ENCODE data around the gene PUS10.

The PUS10 gene

DNA sequence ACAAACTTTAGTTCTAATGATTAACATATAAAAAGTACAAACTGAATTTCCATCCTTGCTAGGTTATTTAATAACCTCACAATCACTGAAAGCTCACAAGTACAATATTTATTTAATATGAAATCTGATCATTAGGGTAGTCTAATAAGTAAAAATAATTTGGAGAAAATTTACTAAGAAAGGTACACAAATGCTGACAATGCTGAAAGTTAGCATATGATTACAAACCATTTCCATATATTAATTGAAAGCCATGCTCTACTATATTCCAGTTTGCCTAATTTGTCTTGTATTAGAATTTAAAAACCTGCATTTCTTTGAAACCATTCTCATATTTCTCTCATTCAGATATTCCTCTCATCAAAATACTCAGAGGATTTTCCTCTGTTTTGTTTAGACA lies 8.7 kb downstream of the PUS10 start:
- Histone ChIP-seq H3K27ac (replicated peaks; ENCODE audit: low read length) (no peak overlapping the region), H3K36me3 (replicated peaks in 1 of 2; ENCODE audit: control insufficient read depth in 2 of 2, insufficient read depth in 2 of 2, low read length in 2 of 2) (no peaks in the 10 kb centered on the region), H3K14ac (ENCODE audit: low read length) (no peak overlapping the region), H4K91ac (ENCODE audit: low read depth, low read length, poor library complexity) (no peak overlapping the region), H3K27me3 (ENCODE audit: control insufficient read depth in 3 of 3, insufficient read depth in 3 of 3, low read depth in 1 of 3, low read length in 3 of 3) (no peaks in the 10 kb centered on the region), H3K9me3 (replicated peaks in 1 of 2; ENCODE audit: control insufficient read depth in 2 of 2, insufficient read depth in 1 of 2, low read depth in 1 of 2, low read length in 2 of 2) (no peaks in the 10 kb centered on the region), H3K4ac (ENCODE audit: low read length) (no peak overlapping the region), H3K23ac (ENCODE audit: low read depth, low read length, poor library complexity) (no peak overlapping the region), H4K8ac (ENCODE audit: low read depth, low read length) (no peak overlapping the region), H2AFZ (ENCODE audit: low read length) (no peak overlapping the region), H2BK5ac (ENCODE audit: low read length) (no peak overlapping the region), H2BK12ac (ENCODE audit: low read length) (no peak overlapping the region), H3K18ac (ENCODE audit: low read length) (no peak overlapping the region), H3K9ac (ENCODE audit: low read depth, low read length, poor library complexity) (no peak overlapping the region), H3K79me1 (ENCODE audit: low read depth, low read length) (no peaks in the 10 kb centered on the region), H2BK120ac (ENCODE audit: low read depth, low read length) (no peak overlapping the region), H2BK15ac (ENCODE audit: low read length) (no peak overlapping the region), H3K4me2 (ENCODE audit: insufficient read depth, low read length, poor library complexity, severe bottlenecking) (no peak overlapping the region), H2AK5ac (ENCODE audit: low read depth, low read length) (no peak overlapping the region), H3K4me1 (ENCODE audit: control insufficient read depth in 2 of 2, insufficient read depth in 1 of 2, low read depth in 1 of 2, low read length in 2 of 2) (no peaks in the 10 kb centered on the region), H3K4me3 (ENCODE audit: low read length in 2 of 2) (no peak overlapping the region)
- DNase-seq (ENCODE audit: low spot score): no peak

DNA sequence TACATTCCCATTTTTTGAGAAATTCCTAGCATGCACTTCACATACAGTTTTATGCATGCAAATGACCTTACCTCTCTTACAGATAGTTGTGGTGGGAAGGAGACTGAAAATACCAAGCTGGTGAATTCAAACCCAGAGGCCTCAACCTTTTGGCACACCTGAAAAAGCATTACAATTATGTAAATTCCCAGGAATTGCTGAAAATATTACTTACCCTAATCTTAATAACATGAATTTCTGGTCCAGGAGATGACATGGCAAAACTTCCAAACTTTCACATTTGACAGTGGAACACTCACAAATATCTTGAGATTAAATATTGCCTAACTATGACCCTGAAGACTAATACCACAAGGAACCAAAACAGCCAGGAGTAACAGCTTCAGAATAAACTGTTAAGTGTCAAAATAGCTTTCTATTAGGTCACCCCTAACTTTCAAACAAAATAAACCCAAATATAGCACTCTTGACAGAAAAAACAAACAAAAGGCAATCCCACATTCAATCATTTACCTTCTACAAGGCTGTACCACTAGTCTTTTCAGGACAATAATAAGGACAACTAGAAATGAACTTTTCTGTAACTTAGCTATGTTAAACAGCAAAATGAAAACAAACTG lies 11.5 kb downstream of the PUS10 start:
- no peak for DNase-seq (ENCODE audit: low spot score)
- Histone ChIP-seq H3K27me3 (ENCODE audit: control insufficient read depth in 3 of 3, insufficient read depth in 3 of 3, low read depth in 1 of 3, low read length in 3 of 3) (no peaks in the 10 kb centered on the region), H3K9me3 (replicated peaks in 1 of 2; ENCODE audit: control insufficient read depth in 2 of 2, insufficient read depth in 1 of 2, low read depth in 1 of 2, low read length in 2 of 2) (no peaks in the 10 kb centered on the region), H3K4me3 (ENCODE audit: low read length in 2 of 2) (no peak overlapping the region), H2BK120ac (ENCODE audit: low read depth, low read length) (no peak overlapping the region), H3K27ac (replicated peaks; ENCODE audit: low read length) (no peak overlapping the region), H2AFZ (ENCODE audit: low read length) (no peak overlapping the region), H3K4me1 (ENCODE audit: control insufficient read depth in 2 of 2, insufficient read depth in 1 of 2, low read depth in 1 of 2, low read length in 2 of 2) (no peaks in the 10 kb centered on the region), H2BK12ac (ENCODE audit: low read length) (no peak overlapping the region), H3K14ac (ENCODE audit: low read length) (no peak overlapping the region), H4K8ac (ENCODE audit: low read depth, low read length) (no peak overlapping the region), H3K4me2 (ENCODE audit: insufficient read depth, low read length, poor library complexity, severe bottlenecking) (no peak overlapping the region), H2BK15ac (ENCODE audit: low read length) (no peak overlapping the region), H2BK5ac (ENCODE audit: low read length) (no peak overlapping the region), H3K18ac (ENCODE audit: low read length) (no peak overlapping the region), H3K79me1 (ENCODE audit: low read depth, low read length) (no peaks in the 10 kb centered on the region), H3K36me3 (replicated peaks in 1 of 2; ENCODE audit: control insufficient read depth in 2 of 2, insufficient read depth in 2 of 2, low read length in 2 of 2) (no peaks in the 10 kb centered on the region), H3K23ac (ENCODE audit: low read depth, low read length, poor library complexity) (no peak overlapping the region), H4K91ac (ENCODE audit: low read depth, low read length, poor library complexity) (no peak overlapping the region), H2AK5ac (ENCODE audit: low read depth, low read length) (no peak overlapping the region), H3K9ac (ENCODE audit: low read depth, low read length, poor library complexity) (no peak overlapping the region), H3K4ac (ENCODE audit: low read length) (no peak overlapping the region)

DNA sequence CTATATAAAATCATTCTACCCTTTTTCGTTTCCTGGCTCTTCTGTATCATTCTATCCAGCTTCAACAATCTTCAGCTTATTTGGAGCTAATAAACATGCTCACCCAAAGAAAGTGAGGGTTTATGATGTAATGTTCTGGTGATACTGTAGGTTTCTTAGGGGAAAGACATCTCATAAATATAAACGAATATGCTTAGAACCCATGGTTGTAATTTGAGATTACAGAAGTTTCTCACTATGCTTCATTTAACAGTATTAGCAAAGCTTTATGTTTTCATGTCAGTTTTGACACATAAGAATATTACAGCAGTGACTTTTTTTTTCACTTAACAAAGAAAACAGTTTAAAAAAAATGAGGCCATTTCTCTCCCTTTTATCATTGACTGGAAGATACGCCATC lies 12.3 kb downstream of the PUS10 start:
- H3K36me3 ChIP-seq (replicated peaks in 1 of 2; ENCODE audit: control insufficient read depth in 2 of 2, insufficient read depth in 2 of 2, low read length in 2 of 2): no peaks in the 10 kb centered on the region
- WGBS, 2 donors (ENCODE audit: extremely low coverage in 2 of 2, insufficient read length in 2 of 2, insufficient replicate concordance in 1 of 2): no CpG with 5 or more reads among the region's 3 CpGs
- no peak overlapping the region for H4K91ac ChIP-seq (ENCODE audit: low read depth, low read length, poor library complexity)
- H2AK5ac ChIP-seq (ENCODE audit: low read depth, low read length): no peak overlapping the region
- no peak overlapping the region for H3K18ac ChIP-seq (ENCODE audit: low read length)
- H3K4me2 ChIP-seq (ENCODE audit: insufficient read depth, low read length, poor library complexity, severe bottlenecking): no peak overlapping the region
- H3K27ac ChIP-seq (replicated peaks; ENCODE audit: low read length): no peak overlapping the region
- no peak overlapping the region for H2BK5ac ChIP-seq (ENCODE audit: low read length)
- H2AFZ ChIP-seq (ENCODE audit: low read length): no peak overlapping the region
- no peak overlapping the region for H2BK12ac ChIP-seq (ENCODE audit: low read length)
- no peaks in the 10 kb centered on the region for H3K79me1 ChIP-seq (ENCODE audit: low read depth, low read length)
- H3K9ac ChIP-seq (ENCODE audit: low read depth, low read length, poor library complexity): no peak overlapping the region
- no peak overlapping the region for H2BK15ac ChIP-seq (ENCODE audit: low read length)
- no peaks in the 10 kb centered on the region for H3K27me3 ChIP-seq (ENCODE audit: control insufficient read depth in 3 of 3, insufficient read depth in 3 of 3, low read depth in 1 of 3, low read length in 3 of 3)
- H3K9me3 ChIP-seq (replicated peaks in 1 of 2; ENCODE audit: control insufficient read depth in 2 of 2, insufficient read depth in 1 of 2, low read depth in 1 of 2, low read length in 2 of 2): no peaks in the 10 kb centered on the region
- no peak for DNase-seq (ENCODE audit: low spot score)
- H3K4me3 ChIP-seq (ENCODE audit: low read length in 2 of 2): no peak overlapping the region
- H3K14ac ChIP-seq (ENCODE audit: low read length): no peak overlapping the region
- no peak overlapping the region for H3K4ac ChIP-seq (ENCODE audit: low read length)
- no peak overlapping the region for H2BK120ac ChIP-seq (ENCODE audit: low read depth, low read length)
- no peak overlapping the region for H4K8ac ChIP-seq (ENCODE audit: low read depth, low read length)
- no peaks in the 10 kb centered on the region for H3K4me1 ChIP-seq (ENCODE audit: control insufficient read depth in 2 of 2, insufficient read depth in 1 of 2, low read depth in 1 of 2, low read length in 2 of 2)
- no peak overlapping the region for H3K23ac ChIP-seq (ENCODE audit: low read depth, low read length, poor library complexity)

DNA sequence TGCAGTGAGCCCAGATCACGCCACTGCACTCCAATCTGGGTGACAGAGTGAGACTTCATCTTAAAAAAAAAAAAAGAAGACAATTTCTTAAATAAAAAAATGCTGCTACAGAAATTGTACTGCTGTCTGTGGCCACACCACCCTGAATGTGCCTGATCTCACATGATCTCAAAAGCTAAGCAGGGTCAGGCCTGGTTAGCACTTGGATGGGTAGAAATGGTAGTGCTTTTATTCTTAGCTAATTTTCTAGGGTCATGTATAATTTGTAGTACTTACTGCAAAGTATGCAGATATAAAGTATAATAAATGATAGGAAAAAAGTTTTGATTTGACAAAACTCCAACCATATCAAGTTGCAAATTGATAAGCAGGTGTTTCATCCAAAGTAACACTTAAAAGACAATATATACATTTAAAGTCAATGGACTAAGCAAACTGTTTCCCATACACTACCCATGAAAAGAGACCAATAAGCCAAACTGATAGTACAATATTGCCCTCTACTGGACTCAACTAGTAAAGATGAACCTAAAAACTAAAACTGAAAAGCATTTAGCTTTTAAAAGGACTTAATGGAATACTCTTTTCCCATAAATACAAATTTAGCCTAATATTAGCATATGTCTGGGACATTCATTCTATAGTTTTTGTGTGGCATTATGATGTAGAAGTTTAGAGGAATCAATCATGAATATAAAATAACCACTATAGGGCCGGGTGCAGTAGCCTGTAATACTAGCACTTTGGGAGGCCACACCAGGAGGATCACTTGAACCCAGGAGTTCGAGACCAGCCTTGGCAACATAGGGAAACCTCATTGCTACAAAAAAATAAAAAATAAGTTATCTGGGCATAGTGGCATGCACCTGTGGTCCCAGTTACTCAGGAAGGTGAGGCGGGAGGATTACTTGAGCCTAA lies 19.2 kb downstream of the PUS10 start:
- Histone ChIP-seq H4K8ac (ENCODE audit: low read depth, low read length) (no peak overlapping the region), H3K36me3 (replicated peaks in 1 of 2; ENCODE audit: control insufficient read depth in 2 of 2, insufficient read depth in 2 of 2, low read length in 2 of 2) (no peaks in the 10 kb centered on the region), H2AFZ (ENCODE audit: low read length) (no peak overlapping the region), H3K4me1 (ENCODE audit: control insufficient read depth in 2 of 2, insufficient read depth in 1 of 2, low read depth in 1 of 2, low read length in 2 of 2) (no peaks in the 10 kb centered on the region), H2BK12ac (ENCODE audit: low read length) (no peak overlapping the region), H3K14ac (ENCODE audit: low read length) (no peak overlapping the region), H3K27me3 (ENCODE audit: control insufficient read depth in 3 of 3, insufficient read depth in 3 of 3, low read depth in 1 of 3, low read length in 3 of 3) (no peaks in the 10 kb centered on the region), H2BK120ac (ENCODE audit: low read depth, low read length) (no peak overlapping the region), H3K23ac (ENCODE audit: low read depth, low read length, poor library complexity) (no peak overlapping the region), H2AK5ac (ENCODE audit: low read depth, low read length) (no peak overlapping the region), H4K91ac (ENCODE audit: low read depth, low read length, poor library complexity) (no peak overlapping the region), H3K4me2 (ENCODE audit: insufficient read depth, low read length, poor library complexity, severe bottlenecking) (no peak overlapping the region), H3K4ac (ENCODE audit: low read length) (no peak overlapping the region), H3K79me1 (ENCODE audit: low read depth, low read length) (no peaks in the 10 kb centered on the region), H3K27ac (replicated peaks; ENCODE audit: low read length) (no peak overlapping the region), H2BK15ac (ENCODE audit: low read length) (no peak overlapping the region), H3K4me3 (ENCODE audit: low read length in 2 of 2) (no peak overlapping the region), H3K9me3 (replicated peaks in 1 of 2; ENCODE audit: control insufficient read depth in 2 of 2, insufficient read depth in 1 of 2, low read depth in 1 of 2, low read length in 2 of 2) (no peaks in the 10 kb centered on the region), H2BK5ac (ENCODE audit: low read length) (no peak overlapping the region), H3K9ac (ENCODE audit: low read depth, low read length, poor library complexity) (no peak overlapping the region), H3K18ac (ENCODE audit: low read length) (no peak overlapping the region)
- WGBS, 2 donors (ENCODE audit: extremely low coverage in 2 of 2, insufficient read length in 2 of 2, insufficient replicate concordance in 1 of 2): no CpG with 5 or more reads among the region's 4 CpGs
- DNase-seq (ENCODE audit: low spot score): peak; percentile 29

All from neuronal stem cell (in vitro differentiated cells).